HT1080 (cell line): ENCODE measurements around the gene CD300A. TPM values are rescaled to one million over a fixed set of nuclear protein-coding genes. Genes with fewer than 3 reads are reported as not detected.
A peak's percentile ranks its signal among the peaks of the same experiment; 100 is the strongest.
"Not testable (repeated sequence)": the region's sequence is repeated elsewhere in the genome, so short reads cannot be mapped to it uniquely, and the experiment has no call there.

Source experiments
- DNase-seq: peaks from one replicate; pipeline ENCODE4 v3.0.0-alpha.2; 2015; ENCODE audit warnings: low read depth
- total RNA-seq: library from RNA; depleted of rRNA; stranded (reverse); fragments of >200 nt; shearing (Covaris generic); gene quantifications from 2 replicates; pipeline ENCODE4 v1.2.3, GENCODE V29; 2014

CD300A gene
- total RNA-seq, 1 experiment from 2014 or later = not detected

- no peak for DNase-seq
These were observed 12.1 kb downstream of the CD300A start for GRCh38 chr17:74478420-74479100.

- DNase-seq = no peak
These were observed 13.9 kb downstream of the CD300A start for GRCh38 chr17:74480290-74480689.

- no peak for DNase-seq
These were observed 15.2 kb downstream of the CD300A start for GRCh38 chr17:74481621-74482020.

- no peak for DNase-seq
These were observed 17.6 kb downstream of the CD300A start for GRCh38 chr17:74484066-74484465.

- no peak for DNase-seq
These were observed 18.7 kb downstream of the CD300A start for GRCh38 chr17:74485022-74485743.

- DNase-seq = no peak
These were observed 19.4 kb downstream of the CD300A start for GRCh38 chr17:74485841-74486240.

- not testable (repeated sequence) for DNase-seq
These were observed 21.8 kb downstream of the CD300A start for GRCh38 chr17:74488276-74488675.

GRCh38 chr17:74490716-74491115 is 24.3 kb downstream of the CD300A start:
- no peak for DNase-seq

GRCh38 chr17:74491626-74492025 is 25.2 kb downstream of the CD300A start:
- no peak for DNase-seq

- peak; percentile 44 for DNase-seq
These were observed 26.9 kb downstream of the CD300A start for GRCh38 chr17:74493331-74493833.

GRCh38 chr17:74497471-74497870 is 31.0 kb downstream of the CD300A start:
- DNase-seq = no peak

- no peak for DNase-seq
These were observed 33.6 kb downstream of the CD300A start for GRCh38 chr17:74499992-74500391.

- no peak for DNase-seq
These were observed 36.4 kb downstream of the CD300A start for GRCh38 chr17:74502861-74503260.

- not testable (repeated sequence) for DNase-seq
These were observed 37.5 kb downstream of the CD300A start for GRCh38 chr17:74503949-74504348.

- DNase-seq = no peak
These were observed 41.7 kb downstream of the CD300A start for GRCh38 chr17:74508156-74508555.

- DNase-seq = no peak
These were observed 45.6 kb downstream of the CD300A start for GRCh38 chr17:74512036-74512435.

GRCh38 chr17:74512624-74513091 is 46.2 kb downstream of the CD300A start:
- DNase-seq = peak; percentile 12

GRCh38 chr17:74513987-74514631 is 47.7 kb downstream of the CD300A start:
- DNase-seq = peak; percentile 61

- no peak for DNase-seq
These were observed 48.3 kb downstream of the CD300A start for GRCh38 chr17:74514632-74515334.

- no peak for DNase-seq
These were observed 49.5 kb downstream of the CD300A start for GRCh38 chr17:74515941-74516340.

- no peak for DNase-seq
These were observed 50.3 kb downstream of the CD300A start for GRCh38 chr17:74516561-74517328.
